Measurements from ENCODE around the gene PTPRN2.

The PTPRN2 gene

GRCh38 chr7:157577796-157578339, 1009.8 kb downstream of the PTPRN2 start:
- DNase-seq (ENCODE audit: extremely low read depth, low read depth): no peak
- TF ChIP-seq CTCF (IDR thresholded peaks at IDR 0.05; ENCODE audit: low read depth, low read length): no peak

- TF ChIP-seq CTCF (IDR thresholded peaks at IDR 0.05; ENCODE audit: low read depth, low read length): no peak
- no peak for DNase-seq (ENCODE audit: extremely low read depth, low read depth)
These were observed 1010.6 kb downstream of the PTPRN2 start for GRCh38 chr7:157577061-157577460.

- no peak for DNase-seq (ENCODE audit: extremely low read depth, low read depth)
- no peak for TF ChIP-seq CTCF (IDR thresholded peaks at IDR 0.05; ENCODE audit: low read depth, low read length)
These were observed 1011.2 kb downstream of the PTPRN2 start for GRCh38 chr7:157576415-157576814.

GRCh38 chr7:157575777-157576176, 1011.8 kb downstream of the PTPRN2 start:
- no peak for DNase-seq (ENCODE audit: extremely low read depth, low read depth)
- no peak for TF ChIP-seq CTCF (IDR thresholded peaks at IDR 0.05; ENCODE audit: low read depth, low read length)

GRCh38 chr7:157574914-157575586, 1012.6 kb downstream of the PTPRN2 start:
- no peak for DNase-seq (ENCODE audit: extremely low read depth, low read depth)
- no peak for TF ChIP-seq CTCF (IDR thresholded peaks at IDR 0.05; ENCODE audit: low read depth, low read length)

GRCh38 chr7:157574120-157574825, 1013.4 kb downstream of the PTPRN2 start:
- no peak for DNase-seq (ENCODE audit: extremely low read depth, low read depth)
- no peak for TF ChIP-seq CTCF (IDR thresholded peaks at IDR 0.05; ENCODE audit: low read depth, low read length)

GRCh38 chr7:157573244-157573643, 1014.4 kb downstream of the PTPRN2 start:
- TF ChIP-seq CTCF (IDR thresholded peaks at IDR 0.05; ENCODE audit: low read depth, low read length): no peak
- no peak for DNase-seq (ENCODE audit: extremely low read depth, low read depth)

All from AG09319 (cell line).